IgD-negative memory B cell (primary cell): Measurements from ENCODE around the gene LGALS1. TPM values are rescaled to one million over a fixed set of nuclear protein-coding genes. Genes with fewer than 3 reads are reported as not detected.

Experiments
- H3K27ac Mint-ChIP-seq, 3 donors: one replicate each; pipeline ENCODE4 v1.8.0; 2020 to 2022; ENCODE audit warnings: mild to moderate bottlenecking in 3 of 3, mixed read lengths in 3 of 3, moderate library complexity in 1 of 3
- H3K27me3 Mint-ChIP-seq: one replicate; pipeline ENCODE4 v1.8.0; 2021; ENCODE audit warnings: mixed read lengths
- H3K36me3 Mint-ChIP-seq: one replicate; pipeline ENCODE4 v1.8.0; 2020; ENCODE audit warnings: mild to moderate bottlenecking, mixed read lengths
- H3K4me1 Mint-ChIP-seq, 3 donors: one replicate each; pipeline ENCODE4 v1.8.0; 2020 to 2022; ENCODE audit warnings: mixed read lengths in 3 of 3, mild to moderate bottlenecking in 1 of 3
- H3K4me3 Mint-ChIP-seq, 4 donors: one replicate each; pipeline ENCODE4 v1.8.0; 2020 to 2022; ENCODE audit warnings: mild to moderate bottlenecking in 4 of 4, mixed read lengths in 4 of 4, moderate library complexity in 3 of 4
- H3K9me3 Mint-ChIP-seq, 3 donors: one replicate each; pipeline ENCODE4 v1.8.0; 2020 to 2021; ENCODE audit warnings: mixed read lengths in 3 of 3, mild to moderate bottlenecking in 1 of 3
- polyA plus RNA-seq: library from polyadenylated mRNA; unstranded; fragments of 300-500 nt; fragmentation: Illumina TruSeq; gene quantifications from one replicate; pipeline ENCODE4 v1.2.3, GENCODE V29; 2021

Gene LGALS1
- polyA plus RNA-seq, 1 donor from 2014 or later = 314 TPM

DNA sequence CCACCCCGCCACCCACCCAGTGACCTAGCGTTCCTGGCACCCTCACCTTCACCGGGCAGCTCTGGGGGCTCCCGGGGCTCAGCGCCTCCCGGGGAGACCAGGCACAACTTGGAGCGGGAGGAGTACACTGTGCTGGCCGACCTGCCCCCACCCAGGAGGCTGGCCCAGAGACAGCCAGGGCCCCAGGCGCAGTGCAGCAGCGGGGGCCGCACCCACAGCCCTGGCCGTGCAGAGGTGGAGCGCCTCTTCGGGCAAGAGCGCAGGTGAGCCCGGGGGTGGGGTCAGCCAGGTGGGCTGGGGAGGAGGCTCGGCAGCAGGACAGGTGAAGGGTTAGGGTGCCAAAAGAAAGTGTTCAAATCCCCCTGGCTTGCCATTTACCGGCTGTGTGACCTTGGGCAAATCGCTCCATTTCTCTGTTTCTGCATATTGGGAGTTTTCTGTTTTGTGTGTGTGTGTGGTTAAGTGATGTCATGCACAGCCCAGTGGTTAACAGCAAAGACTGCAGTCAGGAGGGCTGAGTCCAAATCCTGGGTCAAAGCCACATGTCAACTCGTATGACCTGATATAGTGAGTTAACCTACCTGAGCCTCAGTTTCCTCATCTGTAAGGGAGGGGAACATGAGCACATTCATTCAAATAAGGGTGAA lies 50.9 kb downstream of the LGALS1 start:
- no peaks in the 10 kb centered on the region for H3K36me3 Mint-ChIP-seq
- no peaks in the 10 kb centered on the region for H3K9me3 Mint-ChIP-seq
- H3K27me3 Mint-ChIP-seq = no peaks in the 10 kb centered on the region
- H3K27ac Mint-ChIP-seq = no peak overlapping the region
- peak overlapping the region in 1 of 4 donors; percentile 7 for H3K4me3 Mint-ChIP-seq
- peaks cover 0 to 3% (median 0%) of the 10 kb centered on the region in 3 donors for H3K4me1 Mint-ChIP-seq

DNA sequence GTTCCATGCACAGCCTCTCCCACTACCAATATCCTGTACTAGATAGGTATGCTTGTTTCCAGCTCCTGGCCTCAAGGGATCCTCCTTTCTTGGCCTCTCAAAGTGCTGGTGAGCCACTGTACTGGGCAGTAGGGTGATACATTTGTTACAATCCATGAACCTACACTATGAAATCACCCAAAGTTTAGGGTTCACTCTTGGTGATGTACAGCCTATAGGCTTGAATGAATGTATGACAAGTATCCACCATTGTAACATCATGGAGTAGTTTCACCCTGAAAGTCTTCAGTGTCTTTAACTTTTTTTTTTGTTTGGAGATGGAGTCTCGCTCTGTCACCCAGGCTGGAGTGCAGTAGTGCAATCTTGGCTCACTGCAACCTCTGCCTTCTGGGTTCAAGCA lies 53.2 kb downstream of the LGALS1 start:
- no peak overlapping the region for H3K4me3 Mint-ChIP-seq

More for the DNA sequence above, 53.2 kb downstream of the LGALS1 start:
- Mint-ChIP-seq H3K9me3 (no peaks in the 10 kb centered on the region), H3K4me1 (peaks cover 0 to 3% (median 0%) of the 10 kb centered on the region in 3 donors), H3K36me3 (no peaks in the 10 kb centered on the region), H3K27ac (no peak overlapping the region), H3K27me3 (no peaks in the 10 kb centered on the region)

Other genes starting within 250 kb of the LGALS1 start
- not detected for gene ELFN2, start 248.2 kb upstream of the LGALS1 start, polyA plus RNA-seq
- gene MFNG, start 189.3 kb upstream of the LGALS1 start, polyA plus RNA-seq = 212 TPM
- gene CARD10, start 156.2 kb upstream of the LGALS1 start, polyA plus RNA-seq = not detected
- gene CDC42EP1, start 115.2 kb upstream of the LGALS1 start, polyA plus RNA-seq = 0.19 TPM
- gene LGALS2, start 95.5 kb upstream of the LGALS1 start, polyA plus RNA-seq = 0.63 TPM
- 31.3 TPM for gene GGA1, start 66.8 kb upstream of the LGALS1 start, polyA plus RNA-seq
- gene SH3BP1, start 36.0 kb upstream of the LGALS1 start, polyA plus RNA-seq = 14.7 TPM
- 2.4 TPM for gene PDXP, start 16.9 kb upstream of the LGALS1 start, polyA plus RNA-seq
- 47.0 TPM for gene NOL12, start 10.7 kb downstream of the LGALS1 start, polyA plus RNA-seq
- gene TRIOBP, start 21.4 kb downstream of the LGALS1 start, polyA plus RNA-seq = 16.1 TPM
- gene GCAT, start 132.3 kb downstream of the LGALS1 start, polyA plus RNA-seq = 0.51 TPM
- gene GALR3, start 147.7 kb downstream of the LGALS1 start, polyA plus RNA-seq = not detected
- gene ANKRD54, start 168.7 kb downstream of the LGALS1 start, polyA plus RNA-seq = 11.3 TPM
- gene EIF3L, start 173.8 kb downstream of the LGALS1 start, polyA plus RNA-seq = 344 TPM
- gene MICALL1, start 230.7 kb downstream of the LGALS1 start, polyA plus RNA-seq = 4.7 TPM